ENCODE measurements around the gene PLCD3. TPM values are rescaled to one million over a fixed set of nuclear protein-coding genes. Genes with fewer than 3 reads are reported as not detected.

PLCD3 gene
- total and polyA plus RNA-seq, 9 of the 15 experiments (the other 6 are each of a cell fraction or from before 2014, with no cell fraction given) = 0.20 to 22.6 (median 7.5) TPM

- TF ChIP-seq ARHGAP35 (IDR thresholded peaks at IDR 0.05; ENCODE audit: partially characterized antibody) = no peak
- TF ChIP-seq ATF1 (CRISPR knock-in tag; IDR thresholded peaks at IDR 0.05) = no peak
- no peak for TF ChIP-seq ATF1 (tag; IDR thresholded peaks at IDR 0.05)
- 0 out of 2 replicates have a peak, but pooled peaks have one; percentile 10 for TF ChIP-seq CC2D1A (IDR thresholded peaks at IDR 0.05)
- TF ChIP-seq ATF3 (IDR thresholded peaks at IDR 0.05) = no peak
- 0 out of 2 replicates have a peak, but pooled peaks have one; percentile 36 for TF ChIP-seq ATF3 (CRISPR knock-in tag; conservative IDR thresholded peaks at IDR 0.05)
- TF ChIP-seq ARNT (IDR thresholded peaks at IDR 0.05) = peak in 1 of 2 experiments; percentile 45; a peak in 1 of 4 replicates
- TF ChIP-seq SMARCA4 (IDR thresholded peaks at IDR 0.05) = peak; percentile 91
- no peak for TF ChIP-seq ZNF212 (CRISPR knock-in tag; IDR thresholded peaks at IDR 0.05)
- no peak for TF ChIP-seq GATAD2A (IDR thresholded peaks at IDR 0.05)
- no peak for TF ChIP-seq ZNF124 (CRISPR knock-in tag; IDR thresholded peaks at IDR 0.05)
- TF ChIP-seq TFE3 (CRISPR knock-in tag; IDR thresholded peaks at IDR 0.05) = no peak
- no peak for TF ChIP-seq ZNF133 (CRISPR knock-in tag; IDR thresholded peaks at IDR 0.05)
- no peak for TF ChIP-seq NBN (IDR thresholded peaks at IDR 0.05; ENCODE audit: low read depth)
- TF ChIP-seq RNF2 (IDR thresholded peaks at IDR 0.05) = no peak
- TF ChIP-seq SMARCE1 (IDR thresholded peaks at IDR 0.05) = peak; percentile 90
- 0 out of 2 replicates have a peak, but pooled peaks have one; percentile 4 for TF ChIP-seq BCOR (IDR thresholded peaks at IDR 0.05)
- no peak for TF ChIP-seq ZNF143 (CRISPR knock-in tag; IDR thresholded peaks at IDR 0.05)
- no peak for TF ChIP-seq E2F4 (CRISPR knock-in tag; IDR thresholded peaks at IDR 0.05; ENCODE audit: low read depth)
- no peak for TF ChIP-seq JUND (IDR thresholded peaks at IDR 0.05; ENCODE audit: borderline replicate concordance, low read depth, low read length)
- 0 out of 3 replicates have a peak, but pooled peaks have one; percentile 29 for TF ChIP-seq JUND (tag; IDR thresholded peaks at IDR 0.05; ENCODE audit: borderline replicate concordance, low read depth, low read length)
- peak; percentile 95 for TF ChIP-seq SPI1 (IDR thresholded peaks at IDR 0.05; ENCODE audit: borderline replicate concordance, low read depth, low read length)
- no peak for TF ChIP-seq FIP1L1 (IDR thresholded peaks at IDR 0.05; ENCODE audit: low read depth, low read length, poor library complexity, severe bottlenecking)
- TF ChIP-seq ETV6 (IDR thresholded peaks at IDR 0.05; ENCODE audit: borderline replicate concordance in 1 of 2, low read depth in 2 of 2, low read length in 1 of 2) = no peak
- no peak for TF ChIP-seq ETV6 (CRISPR knock-in tag; IDR thresholded peaks at IDR 0.05; ENCODE audit: borderline replicate concordance)
- TF ChIP-seq GABPA (tag; conservative IDR thresholded peaks at IDR 0.05; ENCODE audit: low read depth) = peak; percentile 29; the same call in 1 of the 2 replicates
Measured at GRCh38 chr17:45063198-45063597, 69.1 kb downstream of the PLCD3 start (continued).

Measured in K562 (cell line).